Stomach smooth muscle (tissue), 2 donors: ENCODE data around the gene UGDH.
"Not testable (repeated sequence)": the region's sequence is repeated elsewhere in the genome, so short reads cannot be mapped to it uniquely, and the experiment has no call there.

ENCODE experiments used
- H3K27ac ChIP-seq: one replicate; pipeline ENCODE4 v1.7.0; 2013; ENCODE audit warnings: mild to moderate bottlenecking, low read length, inconsistent platforms
- H3K27me3 ChIP-seq, 2 donors: one replicate each; pipeline ENCODE4 v1.7.0; 2013; ENCODE audit warnings: low read length in 2 of 2; ENCODE audit not compliant: insufficient read depth in 2 of 2, control insufficient read depth in 1 of 2
- H3K36me3 ChIP-seq, 2 donors: one replicate each; pipeline ENCODE4 v1.7.0; 2013; ENCODE audit warnings: low read length in 2 of 2; ENCODE audit not compliant: control insufficient read depth in 2 of 2, insufficient read depth in 2 of 2
- H3K4me1 ChIP-seq: one replicate; pipeline ENCODE4 v1.7.0; 2013; ENCODE audit warnings: low read length; ENCODE audit not compliant: control insufficient read depth, insufficient read depth
- H3K4me3 ChIP-seq, 2 donors: one replicate each; pipeline ENCODE4 v1.7.0; 2013; ENCODE audit warnings: low read length in 2 of 2
- H3K9ac ChIP-seq, 2 donors: one replicate each; pipeline ENCODE4 v1.7.0; 2013; ENCODE audit warnings: low read length in 2 of 2, mild to moderate bottlenecking in 1 of 2
- H3K9me3 ChIP-seq, 2 donors: one replicate each; pipeline ENCODE4 v1.7.0; 2013; ENCODE audit warnings: low read length in 2 of 2; ENCODE audit not compliant: control insufficient read depth in 2 of 2
- donor health status: healthy.
- donor health status: Pancreatic carcinoma.

The UGDH gene

GRCh38 chr4:39555472-39555871, 28.2 kb upstream of the UGDH start:
- H3K36me3 ChIP-seq: peaks cover 5 to 9% of the 10 kb centered on the region in 2 donors
- no peaks in the 10 kb centered on the region for H3K9me3 ChIP-seq
- no peak overlapping the region for H3K4me3 ChIP-seq
- no peaks in the 10 kb centered on the region for H3K27me3 ChIP-seq
- H3K27ac ChIP-seq: no peak overlapping the region
- no peak overlapping the region for H3K9ac ChIP-seq
- no peaks in the 10 kb centered on the region for H3K4me1 ChIP-seq

GRCh38 chr4:39548425-39549067, 21.3 kb upstream of the UGDH start:
- H3K4me3 ChIP-seq: no peak overlapping the region
- H3K27ac ChIP-seq: no peak overlapping the region
- no peaks in the 10 kb centered on the region for H3K9me3 ChIP-seq
- no peak overlapping the region for H3K9ac ChIP-seq
- peaks cover 5 to 6% of the 10 kb centered on the region in 2 donors for H3K36me3 ChIP-seq
- H3K4me1 ChIP-seq: no peaks in the 10 kb centered on the region
- H3K27me3 ChIP-seq: no peaks in the 10 kb centered on the region

DNA sequence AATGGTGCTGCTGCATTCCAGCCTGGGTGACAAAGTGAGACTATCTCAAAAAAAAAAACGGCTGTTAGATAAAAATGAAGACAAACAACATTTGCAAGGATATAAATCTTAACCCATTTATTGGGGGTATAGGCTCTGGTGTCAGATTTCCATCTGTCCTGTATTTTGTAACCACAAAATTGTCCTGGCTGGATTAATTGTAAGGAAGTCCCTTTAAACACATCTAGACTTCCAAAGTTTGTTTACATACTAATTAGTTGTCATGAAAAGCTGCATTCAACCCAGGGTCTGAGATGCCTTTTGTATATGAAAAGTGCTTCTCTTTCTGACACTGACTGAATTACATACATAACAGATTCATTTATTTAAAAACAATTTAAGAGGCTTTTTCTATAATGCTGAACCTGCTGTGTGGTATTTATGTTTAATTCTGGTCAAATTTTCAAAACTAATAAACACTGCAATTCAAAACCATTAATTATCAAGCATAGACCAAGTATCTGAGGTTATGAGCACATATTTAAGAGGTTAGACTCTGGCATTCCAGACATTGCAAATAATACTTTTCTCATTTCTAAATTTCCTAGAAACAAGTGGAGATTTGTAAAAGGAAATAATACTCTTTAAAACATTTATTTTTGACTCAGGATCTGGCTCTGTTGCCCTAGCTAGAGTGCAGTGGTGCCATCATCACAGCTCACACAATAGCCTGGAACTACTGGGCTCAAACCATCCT, 17.5 kb upstream of the UGDH start:
- no peak overlapping the region for H3K9ac ChIP-seq

DNA sequence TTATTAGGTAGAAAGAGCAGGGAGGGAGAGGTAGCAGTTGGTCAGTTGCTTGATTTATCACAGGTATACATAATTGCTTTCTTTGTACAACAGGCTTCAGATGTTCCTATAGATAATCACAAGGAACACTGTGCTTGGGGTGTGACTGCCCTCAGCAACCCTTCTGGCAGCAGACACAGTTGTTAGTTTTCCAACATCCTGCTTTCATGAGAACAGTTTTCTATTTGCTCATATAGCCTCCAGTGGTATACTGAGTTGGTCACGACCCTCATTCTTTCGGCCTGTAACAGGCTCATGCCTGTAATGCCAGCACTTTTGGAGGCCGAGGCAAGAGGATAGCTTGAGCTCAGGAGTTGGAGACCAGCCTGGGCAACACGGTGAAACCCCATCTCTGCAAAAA, 16.8 kb upstream of the UGDH start:
- not testable (repeated sequence) for H3K9me3 ChIP-seq, H3K27ac ChIP-seq, H3K4me1 ChIP-seq, H3K27me3 ChIP-seq, H3K36me3 ChIP-seq, H3K9ac ChIP-seq, H3K4me3 ChIP-seq

More for the DNA sequence above, 17.5 kb upstream of the UGDH start:
- H3K4me1 ChIP-seq: no peaks in the 10 kb centered on the region
- no peak overlapping the region for H3K4me3 ChIP-seq
- H3K36me3 ChIP-seq: peaks cover 0 to 6% of the 10 kb centered on the region in 2 donors
- no peaks in the 10 kb centered on the region for H3K9me3 ChIP-seq
- H3K27ac ChIP-seq: no peak overlapping the region
- H3K27me3 ChIP-seq: no peaks in the 10 kb centered on the region

DNA sequence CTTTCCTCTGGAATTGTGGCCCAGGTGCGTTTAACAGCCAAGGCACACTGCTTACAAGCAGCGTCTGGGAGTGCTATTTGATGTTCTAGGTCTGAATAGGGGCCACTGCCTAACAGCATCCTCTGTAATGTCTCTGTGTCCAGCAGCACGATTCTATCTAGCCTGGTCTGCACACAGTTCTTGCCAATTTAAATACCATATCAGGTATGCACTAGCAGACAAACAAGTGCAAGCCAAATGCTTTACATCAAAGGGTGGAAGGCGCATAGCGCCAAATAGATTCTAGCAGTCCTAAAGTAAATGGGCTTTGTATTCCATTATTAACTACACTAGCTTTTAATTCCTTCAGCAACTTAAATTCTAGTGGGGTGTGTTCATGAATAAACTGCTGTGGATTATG, 15.8 kb upstream of the UGDH start:
- H3K9me3 ChIP-seq: no peaks in the 10 kb centered on the region
- no peak overlapping the region for H3K9ac ChIP-seq
- no peaks in the 10 kb centered on the region for H3K4me1 ChIP-seq
- H3K27ac ChIP-seq: no peak overlapping the region
- no peak overlapping the region for H3K4me3 ChIP-seq
- H3K27me3 ChIP-seq: no peaks in the 10 kb centered on the region
- peaks cover 0 to 6% of the 10 kb centered on the region in 2 donors for H3K36me3 ChIP-seq

DNA sequence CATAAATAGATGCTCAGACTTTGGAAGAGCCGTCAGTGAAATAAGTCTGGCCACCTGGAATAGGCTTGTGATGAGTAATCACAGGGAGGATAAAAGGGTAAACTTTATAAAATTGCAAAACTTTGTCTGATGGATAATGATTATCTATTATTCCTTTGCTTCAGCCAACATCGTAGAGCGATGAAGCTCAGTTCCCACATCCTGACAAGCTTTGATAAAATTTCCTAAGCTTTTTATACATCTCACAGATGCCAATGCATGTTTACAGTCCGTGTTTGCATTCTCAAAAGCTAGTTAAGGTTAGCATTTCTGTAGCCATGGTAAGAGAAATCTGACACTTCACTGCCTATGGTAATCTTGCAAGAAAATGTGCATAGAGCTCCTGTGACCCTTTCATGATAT, 15.4 kb upstream of the UGDH start:
- H3K27me3 ChIP-seq: no peaks in the 10 kb centered on the region
- no peaks in the 10 kb centered on the region for H3K4me1 ChIP-seq
- H3K4me3 ChIP-seq: no peak overlapping the region
- H3K9me3 ChIP-seq: no peaks in the 10 kb centered on the region
- H3K36me3 ChIP-seq: peaks cover 0 to 6% of the 10 kb centered on the region in 2 donors
- no peak overlapping the region for H3K27ac ChIP-seq
- H3K9ac ChIP-seq: no peak overlapping the region

GRCh38 chr4:39541987-39542610, 14.9 kb upstream of the UGDH start:
- Histone ChIP-seq H3K9me3 (no peaks in the 10 kb centered on the region), H3K27ac (no peak overlapping the region), H3K36me3 (peaks cover 0 to 6% of the 10 kb centered on the region in 2 donors), H3K9ac (no peak overlapping the region), H3K4me3 (no peak overlapping the region), H3K27me3 (no peaks in the 10 kb centered on the region), H3K4me1 (no peaks in the 10 kb centered on the region)

DNA sequence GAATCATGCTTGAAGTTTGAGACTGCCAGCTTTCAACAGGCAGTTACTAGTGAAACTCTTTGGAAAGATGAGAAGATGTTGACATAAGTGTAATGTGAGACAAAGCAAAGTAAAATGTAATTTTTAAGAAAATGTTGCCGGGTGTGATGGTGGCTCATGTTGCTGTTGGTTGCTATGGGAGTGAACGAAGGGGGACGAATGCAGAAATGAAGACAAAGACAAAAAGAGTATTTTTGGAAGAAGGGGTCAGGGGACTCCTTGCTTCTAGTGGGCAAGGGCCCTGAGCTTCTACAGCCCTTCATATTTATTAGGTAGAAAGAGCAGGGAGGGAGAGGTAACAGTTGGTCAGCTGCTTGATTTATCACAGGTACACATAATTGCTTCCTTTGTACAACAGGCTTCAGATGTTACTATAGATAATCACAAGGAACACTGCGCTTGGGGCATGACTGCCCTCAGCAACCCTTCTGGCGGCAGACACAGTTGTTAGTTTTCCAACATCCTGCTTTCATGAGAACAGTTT, 11.9 kb upstream of the UGDH start:
- Histone ChIP-seq H3K27ac (no peak overlapping the region), H3K9me3 (no peaks in the 10 kb centered on the region), H3K9ac (no peak overlapping the region), H3K36me3 (peaks cover 0 to 6% of the 10 kb centered on the region in 2 donors), H3K27me3 (no peaks in the 10 kb centered on the region), H3K4me3 (no peak overlapping the region), H3K4me1 (no peaks in the 10 kb centered on the region)

DNA sequence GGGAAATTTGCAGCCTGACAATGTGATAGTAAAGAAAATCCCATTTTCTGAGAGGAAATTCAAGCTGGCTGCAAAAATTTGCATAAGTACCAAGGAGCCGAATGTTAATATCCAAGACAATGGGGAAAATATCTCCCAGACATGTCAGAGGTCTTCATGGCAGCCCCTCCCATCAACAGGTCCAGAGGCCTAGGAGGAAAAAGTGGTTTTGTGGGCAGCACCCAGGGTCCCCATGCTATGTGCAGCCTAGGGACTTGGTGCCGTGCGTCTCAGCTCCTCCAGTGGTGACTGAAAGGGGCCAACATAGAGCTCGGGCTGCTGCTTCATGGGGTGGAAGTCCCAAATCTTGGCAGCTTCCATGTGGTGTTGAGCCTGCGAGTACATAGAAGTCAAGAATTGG, 6.3 kb upstream of the UGDH start:
- Histone ChIP-seq H3K4me3 (no peak overlapping the region), H3K9me3 (no peaks in the 10 kb centered on the region), H3K36me3 (peaks cover 2 to 3% of the 10 kb centered on the region in 2 donors), H3K27ac (no peak overlapping the region), H3K27me3 (no peaks in the 10 kb centered on the region), H3K9ac (no peak overlapping the region), H3K4me1 (peaks cover 3% of the 10 kb centered on the region)

DNA sequence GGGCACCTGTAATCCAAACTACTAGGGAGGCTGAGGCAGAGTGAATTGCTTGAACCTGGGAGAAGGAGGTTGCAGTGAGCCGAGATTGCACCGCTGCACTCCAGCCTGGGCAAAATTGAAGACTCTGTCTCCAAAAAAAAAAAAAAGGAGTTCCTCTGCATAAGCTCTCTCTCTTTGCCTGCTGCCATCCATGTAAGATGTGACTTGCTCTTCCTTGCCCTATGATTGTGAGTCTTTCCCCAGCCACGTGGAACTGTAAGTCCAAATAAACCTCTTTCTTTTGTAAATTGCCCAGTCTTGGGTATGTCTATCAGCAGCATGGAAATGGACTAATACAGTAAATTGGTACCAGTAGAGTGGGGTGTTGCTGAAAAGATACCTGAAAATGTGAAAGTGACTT, 5.0 kb upstream of the UGDH start:
- H3K27me3 ChIP-seq, H3K9me3 ChIP-seq, H3K4me1 ChIP-seq, H3K4me3 ChIP-seq, H3K27ac ChIP-seq, H3K9ac ChIP-seq, H3K36me3 ChIP-seq: not testable (repeated sequence)

DNA sequence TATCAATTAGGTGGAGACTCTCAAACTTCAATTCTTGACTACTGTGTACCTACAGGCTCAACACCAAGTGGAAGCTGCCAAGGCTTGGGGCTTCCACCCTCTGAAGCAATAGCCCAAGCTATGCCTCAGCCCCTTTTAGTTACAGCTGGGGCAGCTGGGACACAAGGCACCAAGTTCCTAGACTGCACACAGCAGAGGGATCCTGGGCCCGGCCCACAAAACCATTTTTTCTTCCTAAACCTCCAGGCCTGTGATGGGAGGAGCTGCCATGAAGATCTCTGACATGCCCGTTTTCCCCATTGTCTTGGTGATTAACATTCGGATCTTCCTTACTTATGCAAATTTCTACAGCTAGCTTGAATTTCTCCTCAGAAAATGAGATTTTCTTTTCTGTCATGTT, 3.4 kb upstream of the UGDH start:
- H3K4me3 ChIP-seq: no peak overlapping the region
- peaks cover 0 to 3% of the 10 kb centered on the region in 2 donors for H3K36me3 ChIP-seq
- H3K9ac ChIP-seq: no peak overlapping the region
- H3K27me3 ChIP-seq: no peaks in the 10 kb centered on the region
- H3K9me3 ChIP-seq: no peaks in the 10 kb centered on the region
- peaks cover 8% of the 10 kb centered on the region for H3K4me1 ChIP-seq
- H3K27ac ChIP-seq: no peak overlapping the region
